Dedifferentiated amniotic fluid mesenchymal stem cell (primary cell): ENCODE measurements around the gene RNF175.
"Not testable (repeated sequence)": the region's sequence is repeated elsewhere in the genome, so short reads cannot be mapped to it uniquely, and the experiment has no call there.

Experiments
- DNase-seq: peaks from one replicate; pipeline ENCODE4 v3.0.0-alpha.2; 2016; ENCODE audit errors: extremely low spot score

Gene RNF175

DNA sequence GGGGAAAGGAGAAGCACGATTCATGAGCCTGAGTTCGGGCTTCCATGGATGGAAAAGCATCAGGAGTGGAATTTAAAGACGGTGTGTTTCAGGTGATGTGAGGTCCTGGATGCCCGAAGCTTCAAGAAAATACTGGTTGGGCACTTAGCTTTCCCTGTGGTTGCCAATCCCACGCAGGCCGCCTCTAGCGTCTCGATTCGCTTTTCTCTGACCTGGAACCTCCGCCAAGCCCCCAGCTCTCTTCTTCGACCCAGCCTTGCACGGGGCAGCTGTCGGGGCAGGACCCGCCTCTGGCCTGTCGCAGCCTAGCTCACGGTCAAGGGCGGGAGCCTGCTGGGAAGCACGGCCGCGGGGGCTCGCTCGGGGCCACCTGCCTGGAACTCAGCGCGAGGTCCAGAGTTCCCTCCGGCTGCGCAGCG lies 76.1 kb downstream of the RNF175 start:
- DNase-seq: no peak

DNA sequence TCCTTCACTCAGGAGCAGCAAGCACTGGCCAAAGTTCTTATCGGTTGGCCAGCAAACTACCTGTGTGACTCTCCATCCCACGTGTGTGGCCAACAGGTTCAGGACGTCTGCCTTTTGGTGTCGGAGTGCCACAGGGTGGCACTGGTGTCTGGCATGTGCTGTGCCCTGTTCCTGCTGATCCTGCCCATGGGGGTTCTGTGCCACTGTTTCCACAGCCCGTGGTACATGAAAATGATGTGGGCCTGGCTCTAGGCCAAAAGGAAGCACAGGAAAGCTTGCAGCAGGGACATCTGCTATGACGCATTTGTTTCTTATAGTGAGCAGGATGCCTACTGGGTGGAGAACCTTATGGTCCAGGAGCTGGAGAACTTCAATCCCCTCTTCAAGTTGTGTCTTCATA lies 80.3 kb downstream of the RNF175 start:
- DNase-seq: no peak

DNA sequence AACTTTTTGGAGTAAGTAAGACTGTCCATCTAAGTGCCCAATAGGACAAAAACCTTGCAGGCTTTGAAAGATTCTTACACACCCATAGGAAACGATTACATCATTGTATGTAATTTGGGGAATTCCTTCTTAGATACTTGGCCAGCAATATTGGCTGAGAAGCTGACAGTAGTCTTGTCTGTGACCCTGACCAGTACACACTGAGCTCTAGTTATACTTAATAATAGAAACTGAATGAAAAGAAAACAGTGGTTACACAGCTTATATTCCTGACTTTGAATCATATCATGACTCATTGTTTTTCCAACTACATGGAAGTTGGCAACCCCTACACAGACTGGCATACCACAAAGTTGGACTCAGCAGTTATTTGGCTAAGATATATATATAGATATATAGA lies 82.8 kb downstream of the RNF175 start:
- peak; percentile 93 for DNase-seq

DNA sequence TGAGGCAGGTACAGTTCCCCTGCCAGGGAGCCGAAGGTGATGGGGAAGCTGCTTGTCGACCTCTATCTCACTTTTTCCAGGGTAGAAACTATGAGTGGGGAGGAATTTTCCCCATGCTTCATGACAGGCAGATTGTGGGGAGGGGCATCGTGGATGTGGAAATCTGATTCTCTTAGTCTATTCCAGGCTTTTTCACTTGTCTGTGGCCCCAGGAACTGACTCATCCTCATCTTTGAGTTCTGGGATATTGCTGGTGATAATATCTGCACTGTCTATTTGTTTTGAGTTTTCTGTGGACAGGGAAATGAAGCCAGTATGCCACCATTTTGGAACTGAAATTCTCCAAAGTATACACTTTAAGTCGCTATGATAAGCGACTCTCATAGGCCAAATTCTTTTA lies 83.3 kb downstream of the RNF175 start:
- no peak for DNase-seq

DNA sequence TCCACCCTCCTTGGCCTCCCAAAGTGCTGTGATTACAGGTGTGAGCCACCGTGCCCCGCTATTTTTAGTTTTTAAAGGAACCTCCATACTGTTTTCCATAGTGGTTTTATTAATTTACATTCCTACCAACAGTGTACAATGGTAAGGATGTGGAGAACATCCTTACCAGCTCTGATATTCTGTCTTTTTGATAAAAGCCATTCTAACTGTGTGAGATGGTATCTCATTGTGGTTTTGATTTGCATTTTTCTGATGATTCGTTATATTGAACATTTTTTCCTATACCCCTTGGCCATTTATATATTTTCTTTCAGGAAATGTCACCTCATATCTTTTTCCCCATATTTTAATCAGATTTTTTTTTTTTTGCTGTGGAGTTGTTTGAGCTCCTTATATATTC lies 90.0 kb downstream of the RNF175 start:
- DNase-seq: no peak

DNA sequence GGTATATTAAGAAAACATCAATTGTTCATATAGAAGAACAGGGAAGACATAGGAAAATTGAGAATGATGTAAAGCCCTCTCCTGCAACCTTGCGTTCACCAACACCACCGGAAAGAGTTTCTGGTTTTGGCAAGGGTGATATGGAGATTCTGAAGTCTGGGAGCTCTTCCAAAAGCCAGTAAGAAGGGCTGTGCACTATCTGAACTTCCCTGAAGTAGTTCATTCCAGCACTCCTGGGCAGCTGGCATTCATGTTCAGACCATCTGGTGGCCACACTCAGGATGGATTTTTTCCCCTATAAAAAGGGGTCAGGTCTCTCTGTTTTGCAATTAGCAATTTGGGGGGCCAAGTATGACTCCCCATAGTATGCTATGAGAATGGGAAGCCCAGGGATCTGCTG lies 91.2 kb downstream of the RNF175 start:
- DNase-seq: no peak

DNA sequence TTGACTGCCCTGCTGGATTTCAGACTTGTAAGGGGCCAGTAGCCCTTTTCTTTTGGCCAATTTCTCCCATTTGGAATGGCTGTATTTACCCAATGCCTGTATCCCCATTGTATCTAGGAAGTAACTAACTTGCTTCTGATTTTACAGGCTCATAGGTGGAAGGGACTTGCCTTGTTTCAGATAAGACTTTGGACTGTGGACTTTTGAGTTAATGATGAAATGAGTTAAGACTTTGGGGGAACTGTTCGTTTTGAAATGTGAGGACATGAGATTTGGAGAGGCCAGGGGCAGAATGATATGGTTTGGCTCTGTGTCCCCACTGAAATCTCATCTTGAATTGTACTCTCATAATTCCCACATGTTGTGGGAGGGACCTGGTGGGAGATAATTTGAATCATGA lies 93.3 kb downstream of the RNF175 start:
- DNase-seq: not testable (repeated sequence)

DNA sequence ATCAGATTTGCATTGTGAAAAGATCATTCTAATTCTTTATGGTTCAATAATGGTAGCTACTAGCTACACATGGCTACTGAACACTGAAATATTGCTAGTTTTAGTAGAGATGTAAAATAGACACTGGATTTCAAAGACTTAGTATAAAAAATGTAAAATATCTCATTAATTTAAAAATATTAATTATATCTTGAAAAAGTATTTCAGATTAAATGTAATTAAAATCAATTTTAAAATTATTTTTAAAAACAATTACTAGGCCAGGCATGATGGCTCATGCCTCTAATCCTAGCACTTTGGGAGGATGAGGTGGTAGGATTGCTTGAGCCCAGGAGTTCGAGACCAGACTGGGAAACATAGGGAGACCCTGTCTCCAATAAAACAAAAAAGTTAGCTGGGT lies 96.2 kb downstream of the RNF175 start:
- no peak for DNase-seq

DNA sequence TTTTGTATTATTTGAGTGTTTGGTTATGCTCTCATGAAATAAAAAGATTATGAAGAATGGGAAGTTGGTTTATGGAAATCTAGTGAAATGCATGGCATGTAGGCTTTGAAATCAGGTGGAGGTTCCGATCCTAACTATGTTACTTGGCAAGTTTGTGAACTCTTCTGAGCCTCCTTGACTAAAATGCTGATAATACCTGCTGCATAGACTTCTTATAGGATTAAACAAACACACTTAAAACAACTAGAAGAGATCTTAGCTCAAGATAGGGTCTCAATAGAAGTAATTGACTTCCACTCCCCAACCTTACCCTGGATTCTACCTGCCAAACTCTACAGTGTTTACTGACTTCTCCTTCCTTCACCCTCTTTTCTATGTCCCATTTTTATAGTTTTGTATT lies 97.9 kb downstream of the RNF175 start:
- no peak for DNase-seq

DNA sequence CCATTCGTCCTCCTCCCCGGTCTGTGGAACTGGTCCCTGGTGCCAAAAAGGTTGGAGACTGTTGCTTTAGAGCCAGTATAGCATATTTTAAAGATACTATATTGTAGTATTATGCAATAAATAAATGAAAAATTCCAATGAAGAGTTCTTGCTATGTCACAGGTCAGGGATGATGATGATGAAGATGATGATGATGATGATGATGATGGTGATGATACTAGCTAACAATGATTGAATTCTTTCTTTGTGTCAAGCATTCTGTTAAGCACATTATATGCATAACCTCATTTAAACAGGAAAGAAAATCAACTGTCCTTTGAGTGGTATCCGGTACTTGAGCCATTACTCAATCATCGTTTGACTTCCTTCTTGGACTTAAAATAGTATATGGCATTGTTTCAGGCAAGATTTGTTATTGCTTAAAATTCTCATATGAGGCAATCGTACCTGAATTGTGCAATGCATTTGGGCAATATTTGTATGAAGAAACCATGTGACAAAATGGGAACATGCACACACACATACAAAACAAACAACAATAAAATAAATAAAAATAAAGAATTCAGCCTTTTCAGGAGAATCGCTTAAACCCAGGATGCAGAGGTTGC lies 98.5 kb downstream of the RNF175 start:
- no peak for DNase-seq
